HEK293 (cell line): ENCODE measurements around the gene FAM76A.
A peak's percentile ranks its signal among the peaks of the same experiment; 100 is the strongest.

Source experiments
- HOXC10 ChIP-seq: sonication (generic); formaldehyde crosslinking; IDR thresholded peaks from 2 replicates; pipeline ENCODE4 v1.8.1; 2023; ENCODE audit warnings: mild to moderate bottlenecking, missing genetic modification reagents
- SETDB1 ChIP-seq: IDR thresholded peaks from one replicate; pipeline ENCODE4 v1.6.1; 2017; ENCODE audit warnings: mild to moderate bottlenecking, low read length, moderate library complexity, mixed read lengths; ENCODE audit not compliant: insufficient read length
- ZFP69B ChIP-seq: fragments of 450-650 bp; formaldehyde crosslinking; IDR thresholded peaks from 2 replicates; pipeline ENCODE4 v1.5.1; 2016; ENCODE audit warnings: missing biosample characterization, missing genetic modification characterization
- ZNF174 ChIP-seq: fragments of 450-650 bp; formaldehyde crosslinking; IDR thresholded peaks from 2 replicates; pipeline ENCODE4 v1.5.0; 2017; ENCODE audit warnings: missing biosample characterization, mild to moderate bottlenecking, missing genetic modification characterization
- ZNF311 ChIP-seq: fragments of 450-650 bp; formaldehyde crosslinking; IDR thresholded peaks from 2 replicates; pipeline ENCODE4 v1.5.1; 2017; ENCODE audit warnings: missing biosample characterization, missing genetic modification characterization, borderline replicate concordance
- ZNF366 ChIP-seq: fragments of 450-650 bp; formaldehyde crosslinking; conservative IDR thresholded peaks from 2 replicates; pipeline ENCODE4 v1.5.1; 2016; ENCODE audit warnings: missing biosample characterization, missing genetic modification characterization
- ZNF449 ChIP-seq: fragments of 450-650 bp; formaldehyde crosslinking; IDR thresholded peaks from 2 replicates; pipeline ENCODE4 v1.5.1; 2017; ENCODE audit warnings: missing biosample characterization, mild to moderate bottlenecking, missing genetic modification characterization, moderate library complexity
- ZNF501 ChIP-seq: fragments of 450-650 bp; formaldehyde crosslinking; IDR thresholded peaks from 2 replicates; pipeline ENCODE4 v1.5.1; 2016; ENCODE audit warnings: missing biosample characterization, missing genetic modification characterization
- ZNF610 ChIP-seq: fragments of 450-650 bp; formaldehyde crosslinking; IDR thresholded peaks from 2 replicates; pipeline ENCODE4 v1.5.1; 2016; ENCODE audit warnings: missing biosample characterization, missing genetic modification characterization, borderline replicate concordance
- ZNF660 ChIP-seq: fragments of 450-650 bp; IDR thresholded peaks from 2 replicates; pipeline ENCODE4 v1.5.1; 2018; ENCODE audit warnings: missing biosample characterization, mild to moderate bottlenecking, missing genetic modification characterization
- ZNF664 ChIP-seq: fragments of 450-650 bp; formaldehyde crosslinking; IDR thresholded peaks from 2 replicates; pipeline ENCODE4 v1.5.1; 2016; ENCODE audit warnings: missing biosample characterization, missing genetic modification characterization
- ZNF701 ChIP-seq: fragments of 450-650 bp; formaldehyde crosslinking; IDR thresholded peaks from 2 replicates; pipeline ENCODE4 v1.5.1; 2016; ENCODE audit warnings: missing biosample characterization, missing genetic modification characterization
- ZNF777 ChIP-seq: fragments of 450-650 bp; formaldehyde crosslinking; IDR thresholded peaks from 2 replicates; pipeline ENCODE4 v1.5.1; 2017; ENCODE audit warnings: missing biosample characterization, missing genetic modification characterization, borderline replicate concordance
- ZNF837 ChIP-seq: fragments of 450-650 bp; formaldehyde crosslinking; IDR thresholded peaks from 2 replicates; pipeline ENCODE4 v1.5.1; 2016; ENCODE audit warnings: missing biosample characterization, missing genetic modification characterization
- ZSCAN5A ChIP-seq: fragments of 450-650 bp; formaldehyde crosslinking; IDR thresholded peaks from 2 replicates; pipeline ENCODE4 v1.5.1; 2016; ENCODE audit warnings: missing biosample characterization, missing genetic modification characterization
- TF ChIP-seq, protein P1 (sequence below): fragments of 450-650 bp; formaldehyde crosslinking; IDR thresholded peaks from 2 replicates; pipeline ENCODE4 v1.5.1; 2016; ENCODE audit warnings: missing biosample characterization, missing genetic modification characterization, low read depth
- TF ChIP-seq, protein P2 (sequence below): fragments of 450-650 bp; formaldehyde crosslinking; IDR thresholded peaks from 2 replicates; pipeline ENCODE4 v1.5.1; 2016; ENCODE audit warnings: missing biosample characterization, missing genetic modification characterization
- TF ChIP-seq, protein P3 (sequence below): fragments of 450-650 bp; formaldehyde crosslinking; conservative IDR thresholded peaks from 2 replicates; pipeline ENCODE4 v1.5.1; 2016; ENCODE audit warnings: low read depth, missing biosample characterization, missing genetic modification characterization

The FAM76A gene

DNA sequence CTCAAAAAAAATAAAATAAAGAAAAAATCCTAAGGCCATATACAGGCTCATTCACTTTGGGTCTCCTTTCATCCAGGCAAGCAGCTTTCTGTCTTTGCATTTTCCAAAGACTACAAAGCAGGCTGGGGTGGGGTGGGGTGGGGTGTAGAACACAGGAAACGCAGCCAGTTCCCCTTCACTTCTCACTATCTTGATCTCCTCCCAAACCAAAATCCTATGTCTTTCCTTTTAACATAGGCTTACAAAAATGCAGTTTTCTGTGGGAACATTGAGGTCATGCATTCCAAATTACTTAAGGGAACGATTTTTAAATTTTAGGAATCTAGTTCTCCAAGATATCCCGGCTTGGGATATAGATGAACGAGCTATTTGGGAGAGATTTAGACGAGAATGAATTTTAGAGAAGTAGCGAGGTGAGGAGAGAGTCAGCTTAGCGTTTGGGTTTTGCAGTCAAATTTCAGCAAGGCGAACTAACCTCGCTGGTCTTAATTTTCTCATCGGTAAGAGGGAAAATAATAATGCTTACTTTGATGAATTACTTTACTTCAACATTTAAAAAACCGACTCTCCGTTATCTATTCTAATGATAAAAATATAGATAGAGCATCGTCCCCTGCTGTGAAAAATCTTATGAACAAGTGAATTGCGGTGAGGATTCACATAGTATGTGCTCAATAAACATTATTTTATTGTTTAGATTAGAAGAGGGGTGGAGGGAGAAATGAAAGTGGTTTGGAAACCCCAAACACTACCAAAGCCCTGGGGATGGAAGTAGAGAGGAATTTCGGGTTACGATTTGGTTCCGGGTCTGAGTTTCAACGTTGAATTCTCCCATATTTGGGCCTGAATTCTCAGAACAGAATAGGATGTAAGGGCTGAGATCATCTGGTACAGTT, 46.5 kb downstream of the FAM76A start (continued):
- no peak for TF ChIP-seq ZNF610 (tag by site-specific recombination)
- 0 out of 2 replicates have a peak, but pooled peaks have one; percentile 13 for TF ChIP-seq ZSCAN5A (tag by site-specific recombination)
- no peak for TF ChIP-seq ZNF777 (tag by site-specific recombination)
- no peak for TF ChIP-seq ZNF311 (tag by site-specific recombination)
- 0 out of 2 replicates have a peak, but pooled peaks have one; percentile 42 for TF ChIP-seq ZNF501 (tag by site-specific recombination)
- 0 out of 2 replicates have a peak, but pooled peaks have one; percentile 54 for TF ChIP-seq ZNF660 (tag by site-specific recombination)
- TF ChIP-seq, protein P1, sequence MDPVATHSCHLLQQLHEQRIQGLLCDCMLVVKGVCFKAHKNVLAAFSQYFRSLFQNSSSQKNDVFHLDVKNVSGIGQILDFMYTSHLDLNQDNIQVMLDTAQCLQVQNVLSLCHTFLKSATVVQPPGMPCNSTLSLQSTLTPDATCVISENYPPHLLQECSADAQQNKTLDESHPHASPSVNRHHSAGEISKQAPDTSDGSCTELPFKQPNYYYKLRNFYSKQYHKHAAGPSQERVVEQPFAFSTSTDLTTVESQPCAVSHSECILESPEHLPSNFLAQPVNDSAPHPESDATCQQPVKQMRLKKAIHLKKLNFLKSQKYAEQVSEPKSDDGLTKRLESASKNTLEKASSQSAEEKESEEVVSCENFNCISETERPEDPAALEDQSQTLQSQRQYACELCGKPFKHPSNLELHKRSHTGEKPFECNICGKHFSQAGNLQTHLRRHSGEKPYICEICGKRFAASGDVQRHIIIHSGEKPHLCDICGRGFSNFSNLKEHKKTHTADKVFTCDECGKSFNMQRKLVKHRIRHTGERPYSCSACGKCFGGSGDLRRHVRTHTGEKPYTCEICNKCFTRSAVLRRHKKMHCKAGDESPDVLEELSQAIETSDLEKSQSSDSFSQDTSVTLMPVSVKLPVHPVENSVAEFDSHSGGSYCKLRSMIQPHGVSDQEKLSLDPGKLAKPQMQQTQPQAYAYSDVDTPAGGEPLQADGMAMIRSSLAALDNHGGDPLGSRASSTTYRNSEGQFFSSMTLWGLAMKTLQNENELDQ (tag by site-specific recombination) = no peak
- TF ChIP-seq, protein P2, sequence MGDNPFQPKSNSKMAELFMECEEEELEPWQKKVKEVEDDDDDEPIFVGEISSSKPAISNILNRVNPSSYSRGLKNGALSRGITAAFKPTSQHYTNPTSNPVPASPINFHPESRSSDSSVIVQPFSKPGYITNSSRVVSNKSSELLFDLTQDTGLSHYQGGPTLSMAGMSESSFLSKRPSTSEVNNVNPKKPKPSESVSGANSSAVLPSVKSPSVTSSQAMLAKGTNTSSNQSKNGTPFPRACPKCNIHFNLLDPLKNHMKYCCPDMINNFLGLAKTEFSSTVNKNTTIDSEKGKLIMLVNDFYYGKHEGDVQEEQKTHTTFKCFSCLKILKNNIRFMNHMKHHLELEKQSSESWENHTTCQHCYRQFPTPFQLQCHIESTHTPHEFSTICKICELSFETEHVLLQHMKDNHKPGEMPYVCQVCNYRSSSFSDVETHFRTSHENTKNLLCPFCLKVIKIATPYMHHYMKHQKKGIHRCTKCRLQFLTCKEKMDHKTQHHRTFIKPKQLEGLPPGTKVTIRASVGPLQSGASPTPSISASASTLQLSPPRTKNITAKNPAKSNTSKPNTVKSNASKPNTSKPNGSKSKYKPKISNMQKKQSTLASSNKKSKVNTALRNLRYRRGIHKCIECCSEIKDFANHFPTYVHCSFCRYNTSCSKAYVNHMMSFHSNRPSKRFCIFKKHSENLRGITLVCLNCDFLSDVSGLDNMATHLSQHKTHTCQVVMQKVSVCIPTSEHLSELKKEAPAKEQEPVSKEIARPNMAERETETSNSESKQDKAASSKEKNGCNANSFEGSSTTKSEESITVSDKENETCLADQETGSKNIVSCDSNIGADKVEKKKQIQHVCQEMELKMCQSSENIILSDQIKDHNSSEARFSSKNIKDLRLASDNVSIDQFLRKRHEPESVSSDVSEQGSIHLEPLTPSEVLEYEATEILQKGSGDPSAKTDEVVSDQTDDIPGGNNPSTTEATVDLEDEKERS = peak; percentile 55; the same call in 1 of the 2 replicates
- no peak for TF ChIP-seq ZFP69B (tag by site-specific recombination)
- TF ChIP-seq SETDB1 = peak; percentile 57
- TF ChIP-seq ZNF701 (tag by site-specific recombination) = no peak
- no peak for TF ChIP-seq HOXC10 (CRISPR knock-in tag)
- TF ChIP-seq ZNF837 (tag by site-specific recombination) = no peak
- TF ChIP-seq, protein P3, sequence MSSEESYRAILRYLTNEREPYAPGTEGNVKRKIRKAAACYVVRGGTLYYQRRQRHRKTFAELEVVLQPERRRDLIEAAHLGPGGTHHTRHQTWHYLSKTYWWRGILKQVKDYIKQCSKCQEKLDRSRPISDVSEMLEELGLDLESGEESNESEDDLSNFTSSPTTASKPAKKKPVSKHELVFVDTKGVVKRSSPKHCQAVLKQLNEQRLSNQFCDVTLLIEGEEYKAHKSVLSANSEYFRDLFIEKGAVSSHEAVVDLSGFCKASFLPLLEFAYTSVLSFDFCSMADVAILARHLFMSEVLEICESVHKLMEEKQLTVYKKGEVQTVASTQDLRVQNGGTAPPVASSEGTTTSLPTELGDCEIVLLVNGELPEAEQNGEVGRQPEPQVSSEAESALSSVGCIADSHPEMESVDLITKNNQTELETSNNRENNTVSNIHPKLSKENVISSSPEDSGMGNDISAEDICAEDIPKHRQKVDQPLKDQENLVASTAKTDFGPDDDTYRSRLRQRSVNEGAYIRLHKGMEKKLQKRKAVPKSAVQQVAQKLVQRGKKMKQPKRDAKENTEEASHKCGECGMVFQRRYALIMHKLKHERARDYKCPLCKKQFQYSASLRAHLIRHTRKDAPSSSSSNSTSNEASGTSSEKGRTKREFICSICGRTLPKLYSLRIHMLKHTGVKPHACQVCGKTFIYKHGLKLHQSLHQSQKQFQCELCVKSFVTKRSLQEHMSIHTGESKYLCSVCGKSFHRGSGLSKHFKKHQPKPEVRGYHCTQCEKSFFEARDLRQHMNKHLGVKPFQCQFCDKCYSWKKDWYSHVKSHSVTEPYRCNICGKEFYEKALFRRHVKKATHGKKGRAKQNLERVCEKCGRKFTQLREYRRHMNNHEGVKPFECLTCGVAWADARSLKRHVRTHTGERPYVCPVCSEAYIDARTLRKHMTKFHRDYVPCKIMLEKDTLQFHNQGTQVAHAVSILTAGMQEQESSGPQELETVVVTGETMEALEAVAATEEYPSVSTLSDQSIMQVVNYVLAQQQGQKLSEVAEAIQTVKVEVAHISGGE (tag by site-specific recombination) = no peak
- peak; percentile 100 for TF ChIP-seq ZNF664
- TF ChIP-seq ZNF174 (tag by site-specific recombination) = no peak
- no peak for TF ChIP-seq ZNF449 (tag by site-specific recombination)
- peak; percentile 50 for TF ChIP-seq ZNF366
